ENCODE measurements around the gene ASAH2. TPM values are rescaled to one million over a fixed set of nuclear protein-coding genes. Genes with fewer than 3 reads are reported as not detected.

The ASAH2 gene
- total RNA-seq, 4 donors from 2014 or later = under 0.01 to 1.5 (median 0.66) TPM; not detected in 1

DNA sequence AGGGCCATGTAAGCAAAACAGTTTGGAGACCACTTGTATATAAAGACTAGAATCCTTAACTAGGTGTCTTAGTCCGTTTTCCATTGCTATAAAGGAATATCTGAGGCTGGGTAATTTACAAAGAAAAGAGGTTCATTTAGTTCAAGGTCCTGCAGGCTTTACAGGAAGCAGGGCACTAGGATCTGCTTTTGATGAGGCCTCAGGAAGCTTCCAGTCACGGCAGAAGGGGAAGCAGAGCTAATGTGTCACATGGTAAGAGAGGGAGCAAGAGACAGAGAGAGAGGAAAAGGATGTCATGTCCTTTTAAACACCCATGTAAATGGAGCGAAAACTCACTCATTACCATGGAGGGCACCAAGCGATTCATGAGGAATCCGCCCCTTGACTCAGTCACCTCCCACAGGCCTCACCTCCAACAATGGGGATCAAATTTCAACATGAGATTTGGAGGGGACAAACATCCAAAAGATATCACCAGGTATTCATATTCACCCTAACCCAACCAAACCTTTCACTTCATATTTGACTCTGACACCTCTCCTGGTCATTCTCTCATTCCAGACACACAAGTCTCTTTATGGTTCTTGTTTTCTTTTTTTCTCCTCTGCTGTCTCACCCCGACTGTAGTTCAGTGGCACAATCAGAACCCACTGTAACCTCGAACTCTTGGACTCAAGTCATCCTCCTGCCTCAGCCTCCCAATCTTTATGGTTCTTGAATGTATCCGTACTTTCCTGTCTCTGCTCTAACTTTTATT is 30.1 kb upstream of the ASAH2 start:
- no peak for TF ChIP-seq CTCF (IDR thresholded peaks at IDR 0.05)
- no peak for TF ChIP-seq POLR2A (IDR thresholded peaks at IDR 0.05)
- no peak for TF ChIP-seq EP300 (IDR thresholded peaks at IDR 0.05)
- no peak for DNase-seq (ENCODE audit: low spot score in 2 of 2)
- H3K27me3 ChIP-seq = no peaks in the 10 kb centered on the region
- H3K36me3 ChIP-seq = no peaks in the 10 kb centered on the region
- 88 to 92% methylated on average over 8 of the region's 8 CpGs for WGBS, 2 donors
- H3K27ac ChIP-seq = no peak overlapping the region
- H3K9me3 ChIP-seq = no peaks in the 10 kb centered on the region
- no peak overlapping the region for H3K4me3 ChIP-seq
- H3K4me1 ChIP-seq = peaks cover 0 to 6% (median 0%) of the 10 kb centered on the region in 4 donors

DNA sequence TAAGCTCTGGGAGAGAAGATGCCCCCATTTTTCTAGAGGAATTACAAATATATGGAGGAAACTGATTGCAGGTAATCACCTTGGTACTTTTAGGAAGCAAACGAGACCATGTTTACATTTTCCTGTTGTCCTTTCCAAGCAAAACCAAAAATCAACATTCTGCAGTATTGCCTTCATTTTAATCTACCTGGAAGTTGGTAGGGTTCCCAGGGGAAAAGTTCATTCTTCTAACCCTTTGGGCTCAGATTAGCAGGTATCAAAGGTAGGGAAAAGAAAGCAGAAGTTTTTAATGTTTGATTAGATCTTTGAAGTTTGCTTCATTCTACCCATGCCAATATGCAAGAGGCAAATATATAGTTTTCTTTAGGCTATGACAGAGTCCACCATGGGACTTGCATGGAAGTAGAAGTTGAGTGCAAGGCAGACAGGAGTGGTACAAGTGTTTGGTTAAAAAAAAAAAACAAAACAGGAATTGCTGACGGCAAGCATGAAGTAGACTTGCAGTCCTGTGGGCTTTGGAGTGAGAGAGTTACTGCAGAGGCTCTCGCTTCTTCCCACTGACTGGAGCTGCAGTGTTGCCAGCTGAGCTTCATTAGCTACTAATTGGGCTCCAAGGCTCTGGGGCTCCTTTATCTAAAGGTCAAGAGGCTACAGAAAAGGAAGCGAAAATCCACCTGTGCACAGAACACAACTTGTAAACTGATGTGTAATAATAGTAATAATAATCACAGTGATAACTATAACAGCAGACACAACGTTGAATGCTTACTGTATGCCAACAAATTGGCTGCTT is 28.9 kb upstream of the ASAH2 start:
- no peaks in the 10 kb centered on the region for H3K4me1 ChIP-seq

GRCh38 chr10:50279489-50279888 is 28.2 kb upstream of the ASAH2 start:
- DNase-seq (ENCODE audit: low spot score in 2 of 2) = no peak
- Histone ChIP-seq H3K27ac (no peak overlapping the region), H3K9me3 (no peaks in the 10 kb centered on the region), H3K4me3 (no peak overlapping the region), H3K4me1 (no peaks in the 10 kb centered on the region), H3K36me3 (no peaks in the 10 kb centered on the region), H3K27me3 (no peaks in the 10 kb centered on the region)
- TF ChIP-seq EP300 (IDR thresholded peaks at IDR 0.05) (no peak), CTCF (IDR thresholded peaks at IDR 0.05) (no peak), POLR2A (IDR thresholded peaks at IDR 0.05) (no peak)
- WGBS, 2 donors = 40 to 61% methylated on average over 5 of the region's 5 CpGs

More for the DNA sequence above, 28.9 kb upstream of the ASAH2 start:
- Histone ChIP-seq H3K36me3 (no peaks in the 10 kb centered on the region), H3K27ac (no peak overlapping the region), H3K9me3 (no peaks in the 10 kb centered on the region), H3K27me3 (no peaks in the 10 kb centered on the region), H3K4me3 (no peak overlapping the region)
- TF ChIP-seq EP300 (IDR thresholded peaks at IDR 0.05) (no peak), POLR2A (IDR thresholded peaks at IDR 0.05) (no peak), CTCF (IDR thresholded peaks at IDR 0.05) (no peak)
- WGBS, 2 donors = 55 to 60% methylated on average over 5 of the region's 5 CpGs
- DNase-seq (ENCODE audit: low spot score in 2 of 2) = no peak

- DNase-seq (ENCODE audit: low spot score in 2 of 2) = peak; percentile 24 to 49
- 48 to 63% methylated on average over 3 of the region's 3 CpGs for WGBS, 2 donors
- Histone ChIP-seq H3K36me3 (no peaks in the 10 kb centered on the region), H3K4me1 (no peaks in the 10 kb centered on the region), H3K27me3 (no peaks in the 10 kb centered on the region), H3K9me3 (no peaks in the 10 kb centered on the region), H3K4me3 (no peak overlapping the region), H3K27ac (no peak overlapping the region)
- TF ChIP-seq CTCF (IDR thresholded peaks at IDR 0.05) = peak in 4 of 5 experiments; percentile 14 to 46 (median 36)
- no peak for TF ChIP-seq EP300 (IDR thresholded peaks at IDR 0.05)
- no peak for TF ChIP-seq POLR2A (IDR thresholded peaks at IDR 0.05)
Observed at GRCh38 chr10:50275650-50276235, 24.4 kb upstream of the ASAH2 start.
